Measurements from ENCODE around the gene GAPDHS. TPM values are rescaled to one million over a fixed set of nuclear protein-coding genes. Genes with fewer than 3 reads are reported as not detected.

Gene GAPDHS
- total RNA-seq, 3 donors from 2014 or later (not counting 1 experiment from before 2014, with no cell fraction given), result not detected

DNA sequence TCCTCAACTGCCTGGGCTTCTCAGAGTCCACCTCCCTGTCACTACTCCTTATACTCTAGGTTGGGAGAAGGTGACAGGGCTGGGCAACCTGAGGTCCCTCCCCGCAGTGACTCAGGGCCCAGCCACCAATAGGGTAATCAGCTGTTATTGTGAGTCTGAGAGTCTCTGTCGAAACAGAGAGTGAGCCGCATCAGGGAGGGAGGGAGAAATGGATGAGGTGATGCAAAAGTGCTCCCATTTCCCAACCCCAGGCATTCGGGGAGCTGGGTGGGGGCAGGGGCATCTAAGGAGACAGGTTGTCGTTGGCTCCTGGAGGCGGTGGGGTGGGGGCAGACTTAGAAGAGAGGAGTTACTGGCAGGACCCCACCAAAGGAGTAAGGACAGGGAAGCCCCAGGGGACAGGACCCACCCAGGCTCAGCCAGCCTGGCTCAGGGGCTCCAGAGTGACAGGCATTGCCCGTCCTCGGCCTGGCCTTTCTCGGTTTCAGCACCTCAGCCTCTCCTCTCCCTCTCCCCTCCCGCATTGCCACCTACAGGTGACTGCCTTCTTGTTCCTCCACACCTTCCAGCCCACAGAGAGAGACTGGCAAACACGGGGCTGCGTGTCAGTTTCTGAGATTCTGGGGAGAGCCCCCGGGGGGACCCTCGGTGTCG, 19.5 kb upstream of the GAPDHS start, which contains the start of gene DMKN:
TSS of gene DMKN (minus strand) at position 22 of the 654 bp plus-strand sequence. CDS start 174 bp downstream, outside the sequence.
- no peak within 1 kb of the TSS for H3K4me3 ChIP-seq (ENCODE audit: low read length)
- TF ChIP-seq, protein P1, sequence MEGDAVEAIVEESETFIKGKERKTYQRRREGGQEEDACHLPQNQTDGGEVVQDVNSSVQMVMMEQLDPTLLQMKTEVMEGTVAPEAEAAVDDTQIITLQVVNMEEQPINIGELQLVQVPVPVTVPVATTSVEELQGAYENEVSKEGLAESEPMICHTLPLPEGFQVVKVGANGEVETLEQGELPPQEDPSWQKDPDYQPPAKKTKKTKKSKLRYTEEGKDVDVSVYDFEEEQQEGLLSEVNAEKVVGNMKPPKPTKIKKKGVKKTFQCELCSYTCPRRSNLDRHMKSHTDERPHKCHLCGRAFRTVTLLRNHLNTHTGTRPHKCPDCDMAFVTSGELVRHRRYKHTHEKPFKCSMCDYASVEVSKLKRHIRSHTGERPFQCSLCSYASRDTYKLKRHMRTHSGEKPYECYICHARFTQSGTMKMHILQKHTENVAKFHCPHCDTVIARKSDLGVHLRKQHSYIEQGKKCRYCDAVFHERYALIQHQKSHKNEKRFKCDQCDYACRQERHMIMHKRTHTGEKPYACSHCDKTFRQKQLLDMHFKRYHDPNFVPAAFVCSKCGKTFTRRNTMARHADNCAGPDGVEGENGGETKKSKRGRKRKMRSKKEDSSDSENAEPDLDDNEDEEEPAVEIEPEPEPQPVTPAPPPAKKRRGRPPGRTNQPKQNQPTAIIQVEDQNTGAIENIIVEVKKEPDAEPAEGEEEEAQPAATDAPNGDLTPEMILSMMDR (IDR thresholded peaks at IDR 0.05), result no peak
- WGBS (ENCODE audit: insufficient coverage), result 41% methylated on average over 15 of the region's 15 CpGs
- ATAC-seq (no peak), DNase-seq (no peak)
- H3K4me3 Mint-ChIP-seq, result peak within 1 kb of the TSS; percentile 19
- H3K9me3 Mint-ChIP-seq, result no peaks in the 10 kb centered on the region
- no peaks in the 10 kb centered on the region for H3K36me3 ChIP-seq (ENCODE audit: control insufficient read depth, insufficient read depth, low read length)
- intact Hi-C loops (cut with micrococcal nuclease), result no loop called here
- H3K9me3 ChIP-seq (ENCODE audit: control insufficient read depth, insufficient read depth, low read length), result no peaks in the 10 kb centered on the region
- peaks cover 8 to 19% of the 10 kb centered on the region in 2 donors for H3K4me1 Mint-ChIP-seq
- H3K27ac ChIP-seq (ENCODE audit: low read length), result no peak within 1 kb of the TSS
- peaks cover 22% of the 10 kb centered on the region for H3K4me1 ChIP-seq (ENCODE audit: control insufficient read depth, insufficient read depth, low read length)
- peaks cover 11% of the 10 kb centered on the region for H3K27me3 ChIP-seq (ENCODE audit: control insufficient read depth, insufficient read depth, low read length)
- peaks cover 7 to 19% of the 10 kb centered on the region in 2 donors for H3K27me3 Mint-ChIP-seq (ENCODE audit: low read depth in 2 of 2)
- H3K36me3 Mint-ChIP-seq, result no peaks in the 10 kb centered on the region
- no peak within 1 kb of the TSS for H3K27ac Mint-ChIP-seq

DNA sequence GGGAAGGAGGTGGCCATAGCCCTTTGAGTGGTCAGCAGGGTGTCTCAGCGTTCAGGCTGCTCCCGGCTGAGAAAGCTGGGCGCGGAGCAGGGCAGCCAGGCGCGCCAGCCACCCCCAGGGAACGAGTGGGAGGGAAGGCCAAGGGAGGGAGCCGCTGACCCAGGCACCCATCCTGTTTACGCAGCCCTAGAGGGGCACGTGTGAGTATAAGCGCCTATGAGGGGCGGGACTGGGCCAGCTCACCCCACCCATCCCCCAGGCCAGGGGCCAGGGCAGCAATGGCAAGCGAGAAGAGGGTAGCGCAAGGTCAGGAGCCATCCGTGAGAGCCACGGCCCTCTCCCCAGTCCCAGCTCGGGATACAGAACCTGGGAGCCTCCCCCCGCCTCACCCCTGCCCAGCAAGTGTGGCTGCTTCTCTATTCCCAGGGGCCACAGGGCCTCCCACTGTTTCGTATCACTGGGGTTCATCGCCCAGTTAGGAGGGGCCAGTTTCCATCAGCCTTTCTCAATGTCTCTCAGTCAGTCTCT, 18.9 kb upstream of the GAPDHS start:
- Mint-ChIP-seq H3K9me3 (no peaks in the 10 kb centered on the region), H3K27ac (no peak overlapping the region), H3K4me1 (peaks cover 4 to 14% of the 10 kb centered on the region in 2 donors), H3K36me3 (no peaks in the 10 kb centered on the region), H3K4me3 (no peak overlapping the region), H3K27me3 (ENCODE audit: low read depth in 2 of 2) (peaks cover 10 to 20% of the 10 kb centered on the region in 2 donors)
- H3K4me1 ChIP-seq (ENCODE audit: control insufficient read depth, insufficient read depth, low read length), result peaks cover 16% of the 10 kb centered on the region
- no peak for DNase-seq
- no peak for ATAC-seq
- no peak overlapping the region for H3K4me3 ChIP-seq (ENCODE audit: low read length)
- H3K27ac ChIP-seq (ENCODE audit: low read length), result no peak overlapping the region
- no peaks in the 10 kb centered on the region for H3K36me3 ChIP-seq (ENCODE audit: control insufficient read depth, insufficient read depth, low read length)
- peaks cover 11% of the 10 kb centered on the region for H3K27me3 ChIP-seq (ENCODE audit: control insufficient read depth, insufficient read depth, low read length)
- TF ChIP-seq, protein P1 (IDR thresholded peaks at IDR 0.05), result no peak
- 48% methylated on average over 19 of the region's 20 CpGs for WGBS (ENCODE audit: insufficient coverage)
- no peaks in the 10 kb centered on the region for H3K9me3 ChIP-seq (ENCODE audit: control insufficient read depth, insufficient read depth, low read length)
- intact Hi-C loops (cut with micrococcal nuclease), result no loop called here

DNA sequence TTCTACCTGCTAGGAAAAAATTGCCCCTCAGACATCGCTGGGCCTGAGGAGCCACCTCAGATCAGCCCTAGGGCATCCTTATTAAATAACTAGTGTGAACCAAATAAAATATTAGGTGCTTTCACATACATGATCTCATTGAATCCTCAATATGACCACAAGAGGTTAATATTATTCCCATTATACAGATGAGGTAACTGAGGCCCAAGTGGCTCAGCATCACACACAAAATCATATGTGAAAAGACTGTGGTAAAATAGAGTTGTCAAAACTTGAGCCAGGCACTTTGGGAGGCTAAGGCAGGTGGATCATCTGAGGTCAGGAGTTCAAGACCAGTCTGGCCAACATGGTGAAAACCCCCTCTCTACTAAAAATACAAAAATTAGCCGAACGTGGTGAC, 16.9 kb upstream of the GAPDHS start:
- intact Hi-C loops (cut with micrococcal nuclease), result no loop called here
- Mint-ChIP-seq H3K27me3 (ENCODE audit: low read depth in 2 of 2) (peaks cover 15 to 22% of the 10 kb centered on the region in 2 donors), H3K36me3 (no peaks in the 10 kb centered on the region), H3K27ac (no peak overlapping the region), H3K4me3 (no peak overlapping the region), H3K4me1 (no peaks in the 10 kb centered on the region), H3K9me3 (no peaks in the 10 kb centered on the region)
- WGBS (ENCODE audit: insufficient coverage), result 86% methylated on average over 1 of the region's 3 CpGs
- no peak overlapping the region for H3K4me3 ChIP-seq (ENCODE audit: low read length)
- no peaks in the 10 kb centered on the region for H3K27me3 ChIP-seq (ENCODE audit: control insufficient read depth, insufficient read depth, low read length)
- ATAC-seq, result no peak
- H3K9me3 ChIP-seq (ENCODE audit: control insufficient read depth, insufficient read depth, low read length), result no peaks in the 10 kb centered on the region
- TF ChIP-seq, protein P1 (IDR thresholded peaks at IDR 0.05), result no peak
- no peak overlapping the region for H3K27ac ChIP-seq (ENCODE audit: low read length)
- DNase-seq, result no peak
- H3K36me3 ChIP-seq (ENCODE audit: control insufficient read depth, insufficient read depth, low read length), result no peaks in the 10 kb centered on the region
- H3K4me1 ChIP-seq (ENCODE audit: control insufficient read depth, insufficient read depth, low read length), result no peaks in the 10 kb centered on the region
